GM06990 (cell line): ENCODE measurements around the gene UST.

ENCODE experiments used
- DNase-seq: peaks from one replicate; pipeline ENCODE4 v3.0.0-alpha.2; 2011; ENCODE audit not compliant: insufficient read length; ENCODE audit errors: extremely low read depth
- H3K27me3 ChIP-seq: replicated peaks from 2 replicates; pipeline ENCODE4 v1.6.0; 2011; ENCODE audit warnings: low read length; ENCODE audit not compliant: control insufficient read depth, insufficient read depth
- H3K36me3 ChIP-seq: 2 replicates; pipeline ENCODE4 v1.5.1; 2011; ENCODE audit warnings: low read length; ENCODE audit not compliant: control insufficient read depth, insufficient read depth
- H3K4me3 ChIP-seq: replicated peaks from 2 replicates; pipeline ENCODE4 v1.5.1; 2011; ENCODE audit warnings: low read depth, mild to moderate bottlenecking, control low read depth, low read length
- CTCF ChIP-seq: IDR thresholded peaks from 2 replicates; pipeline ENCODE4 v1.5.1; 2011; ENCODE audit warnings: low read length, control low read depth, mild to moderate bottlenecking, inconsistent platforms; ENCODE audit not compliant: insufficient read depth, poor library complexity, severe bottlenecking

UST gene

GRCh38 chr6:148967541-148967956 is 220.7 kb downstream of the UST start:
- H3K27me3 ChIP-seq: no peaks in the 10 kb centered on the region

GRCh38 chr6:148968771-148969602 is 222.2 kb downstream of the UST start:
- no peak for TF ChIP-seq CTCF
- H3K4me3 ChIP-seq: no peak overlapping the region
- H3K27me3 ChIP-seq: no peaks in the 10 kb centered on the region
- no peak for DNase-seq
- no peaks in the 10 kb centered on the region for H3K36me3 ChIP-seq

More at GRCh38 chr6:148967541-148967956, 220.7 kb downstream of the UST start:
- Histone ChIP-seq H3K4me3 (no peak overlapping the region), H3K36me3 (no peaks in the 10 kb centered on the region)
- TF ChIP-seq CTCF: no peak
- DNase-seq: no peak

- DNase-seq: no peak
- Histone ChIP-seq H3K36me3 (no peaks in the 10 kb centered on the region), H3K27me3 (no peaks in the 10 kb centered on the region), H3K4me3 (no peak overlapping the region)
- TF ChIP-seq CTCF: no peak
Observed at GRCh38 chr6:148969603-148970061, 222.8 kb downstream of the UST start.

- no peak overlapping the region for H3K4me3 ChIP-seq
- TF ChIP-seq CTCF: no peak
- H3K27me3 ChIP-seq: no peaks in the 10 kb centered on the region
- no peaks in the 10 kb centered on the region for H3K36me3 ChIP-seq
- no peak for DNase-seq
Observed at GRCh38 chr6:148971031-148971927, 224.4 kb downstream of the UST start.

GRCh38 chr6:148972481-148972880 is 225.7 kb downstream of the UST start:
- H3K27me3 ChIP-seq: no peaks in the 10 kb centered on the region
- no peak for TF ChIP-seq CTCF
- no peak for DNase-seq
- no peaks in the 10 kb centered on the region for H3K36me3 ChIP-seq
- H3K4me3 ChIP-seq: no peak overlapping the region
